Measurements from ENCODE around the gene TBC1D16.

GRCh38 chr17:79916991-79917901 lies 118.4 kb downstream of the TBC1D16 start:
- TF ChIP-seq POLR2A (IDR thresholded peaks at IDR 0.05) = no peak
- TF ChIP-seq CTCF (IDR thresholded peaks at IDR 0.05) = no peak
